Gastroesophageal sphincter (tissue), 4 donors: ENCODE measurements around the gene ST7. TPM values are rescaled to one million over a fixed set of nuclear protein-coding genes. Genes with fewer than 3 reads are reported as not detected.

Experiments used
- ATAC-seq: fragments of 150-250 bp; one replicate; pipeline ENCODE4 v1.9.1; 2016; ENCODE audit warnings: mild to moderate bottlenecking, moderate library complexity
- H3K27ac ChIP-seq, 4 donors: fragments of 200-600 bp; sonication (generic) in 3 of 4; 1 replicate in 3 of 4; 2 replicates in 1 of 4; pipeline ENCODE4 v1.5.1; 2016 to 2019
- H3K27me3 ChIP-seq: fragments of 200-600 bp; sonication (generic); one replicate; pipeline ENCODE4 v1.5.1; 2019
- H3K36me3 ChIP-seq, 2 donors: fragments of 200-600 bp; sonication (generic); one replicate each; pipeline ENCODE4 v1.5.1; 2019; ENCODE audit warnings: control low read depth in 1 of 2
- H3K4me1 ChIP-seq, 3 donors: fragments of 200-600 bp; sonication (generic); 1 replicate in 2 of 3; 2 replicates in 1 of 3; pipeline ENCODE4 v1.5.1; 2016 to 2019; ENCODE audit warnings: control low read depth in 2 of 3
- H3K4me3 ChIP-seq, 2 donors: fragments of 200-600 bp; sonication (generic); one replicate each; pipeline ENCODE4 v1.5.1; 2019; ENCODE audit warnings: mild to moderate bottlenecking in 1 of 2, moderate library complexity in 1 of 2
- H3K9me3 ChIP-seq, 3 donors: fragments of 200-600 bp; sonication (generic); one replicate each; pipeline ENCODE4 v1.5.1; 2017 to 2019; ENCODE audit warnings: control low read depth in 2 of 3
- CTCF ChIP-seq, 4 experiments: fragments of 200-600 bp in 2 of 4; fragments of 450-650 bp in 2 of 4; sonication (generic) in 1 of 4; IDR thresholded peaks; one replicate each; pipeline ENCODE4 v1.5.1; 2017 to 2019; ENCODE audit warnings: antibody characterized with exemption in 4 of 4, mild to moderate bottlenecking in 2 of 4, moderate library complexity in 2 of 4
- EP300 ChIP-seq: sonication (generic); formaldehyde crosslinking; IDR thresholded peaks from one replicate; pipeline ENCODE4 v1.6.1; 2017; ENCODE audit warnings: antibody characterized with exemption, mild to moderate bottlenecking
- POLR2A ChIP-seq, 2 donors: fragments of 450-650 bp; IDR thresholded peaks; one replicate each; pipeline ENCODE4 v1.6.1; 2017; ENCODE audit warnings: antibody characterized with exemption in 2 of 2, mild to moderate bottlenecking in 2 of 2, moderate library complexity in 1 of 2
- POLR2AphosphoS5 ChIP-seq: sonication (generic); formaldehyde crosslinking; IDR thresholded peaks from one replicate; pipeline ENCODE4 v1.6.1; 2017; ENCODE audit warnings: antibody characterized with exemption
- WGBS, 2 donors: methylation state at CpG; one replicate each; pipeline ENCODE4 v1.1.5; 2018; ENCODE audit warnings: low coverage in 1 of 2; 5-methylcytosine and 5-hydroxymethylcytosine counted together
- total RNA-seq, 4 donors: library from RNA; depleted of rRNA; stranded (reverse); fragments of >200 nt; gene quantifications; one replicate each; pipeline ENCODE4 v1.1.0, GENCODE V29; 2016

ST7 gene
- total RNA-seq, 4 donors from 2014 or later: 19.1 to 43.9 (median 24.2) TPM

- Histone ChIP-seq H3K9me3 (no peaks in the 10 kb centered on the region), H3K27me3 (no peaks in the 10 kb centered on the region), H3K4me3 (no peak overlapping the region), H3K36me3 (peaks cover 0 to 19% of the 10 kb centered on the region in 2 donors), H3K27ac (no peak overlapping the region), H3K4me1 (peaks cover 0 to under 1% (median 0%) of the 10 kb centered on the region in 3 donors)
- WGBS, 2 donors: 100% methylated on average over 4 to 5 of the region's 5 CpGs
- no peak for ATAC-seq
- no peak for TF ChIP-seq POLR2A (IDR thresholded peaks at IDR 0.05)
- no peak for TF ChIP-seq EP300
- no peak for TF ChIP-seq POLR2AphosphoS5
- no peak for TF ChIP-seq CTCF (IDR thresholded peaks at IDR 0.05)
Observed at GRCh38 chr7:117130262-117130661, 177.0 kb downstream of the ST7 start.

- Histone ChIP-seq H3K27me3 (no peaks in the 10 kb centered on the region), H3K9me3 (no peaks in the 10 kb centered on the region), H3K4me1 (no peaks in the 10 kb centered on the region), H3K27ac (no peak overlapping the region), H3K36me3 (peaks cover 0 to 34% of the 10 kb centered on the region in 2 donors), H3K4me3 (no peak overlapping the region)
- 54 to 85% methylated on average over 6 of the region's 6 CpGs for WGBS, 2 donors
- no peak for ATAC-seq
- TF ChIP-seq CTCF (IDR thresholded peaks at IDR 0.05) (no peak), POLR2AphosphoS5 (no peak), EP300 (no peak), POLR2A (IDR thresholded peaks at IDR 0.05) (no peak)
Observed at GRCh38 chr7:117132321-117133120, 179.2 kb downstream of the ST7 start.

GRCh38 chr7:117133125-117133524, 179.8 kb downstream of the ST7 start:
- no peak for ATAC-seq
- 88 to 100% methylated on average over 1 of the region's 1 CpG for WGBS, 2 donors
- Histone ChIP-seq H3K4me1 (no peaks in the 10 kb centered on the region), H3K9me3 (no peaks in the 10 kb centered on the region), H3K27me3 (no peaks in the 10 kb centered on the region), H3K36me3 (peaks cover 0 to 38% of the 10 kb centered on the region in 2 donors), H3K4me3 (no peak overlapping the region), H3K27ac (no peak overlapping the region)
- TF ChIP-seq POLR2AphosphoS5 (no peak), POLR2A (IDR thresholded peaks at IDR 0.05) (no peak), CTCF (IDR thresholded peaks at IDR 0.05) (no peak), EP300 (no peak)

- no peak for TF ChIP-seq EP300
- TF ChIP-seq CTCF (IDR thresholded peaks at IDR 0.05): no peak
- TF ChIP-seq POLR2A (IDR thresholded peaks at IDR 0.05): no peak
- TF ChIP-seq POLR2AphosphoS5: no peak
- Histone ChIP-seq H3K9me3 (no peaks in the 10 kb centered on the region), H3K27me3 (no peaks in the 10 kb centered on the region), H3K36me3 (peaks cover 0 to 49% of the 10 kb centered on the region in 2 donors), H3K4me1 (no peaks in the 10 kb centered on the region), H3K4me3 (no peak overlapping the region), H3K27ac (no peak overlapping the region)
- ATAC-seq: no peak
- WGBS, 2 donors: 100% methylated on average over 1 of the region's 1 CpG
Observed at GRCh38 chr7:117134411-117134810, 181.1 kb downstream of the ST7 start.
